AG08395 (cell line): ENCODE measurements around the gene MCF2L2.
"Not testable (repeated sequence)": the region's sequence is repeated elsewhere in the genome, so short reads cannot be mapped to it uniquely, and the experiment has no call there.

Source experiments
- DNase-seq: peaks from one replicate; pipeline ENCODE4 v3.0.0; 2012; ENCODE audit warnings: mixed read lengths, low spot score

The MCF2L2 gene

GRCh38 chr3:183443395-183444385 lies 15.3 kb upstream of the MCF2L2 start:
- no peak for DNase-seq

DNA sequence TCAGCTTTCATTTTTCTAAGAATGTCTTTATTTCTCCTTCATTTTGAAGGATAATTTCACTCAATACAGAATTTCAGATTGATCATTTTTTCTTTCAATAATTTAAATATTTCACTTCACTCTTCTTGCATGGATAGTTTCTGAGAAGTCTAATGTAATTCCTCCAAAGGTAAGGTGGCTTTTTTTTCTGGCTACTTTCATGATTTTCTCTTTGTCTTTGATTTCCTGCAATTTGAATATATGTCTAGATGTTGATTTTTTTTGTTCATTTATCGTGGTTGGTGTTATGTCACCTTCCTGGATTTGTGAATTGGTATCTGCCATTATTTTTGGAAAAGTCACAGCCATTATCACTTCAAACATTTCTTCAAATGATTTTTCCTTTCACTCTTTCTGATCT lies 14.6 kb upstream of the MCF2L2 start:
- DNase-seq: no peak

DNA sequence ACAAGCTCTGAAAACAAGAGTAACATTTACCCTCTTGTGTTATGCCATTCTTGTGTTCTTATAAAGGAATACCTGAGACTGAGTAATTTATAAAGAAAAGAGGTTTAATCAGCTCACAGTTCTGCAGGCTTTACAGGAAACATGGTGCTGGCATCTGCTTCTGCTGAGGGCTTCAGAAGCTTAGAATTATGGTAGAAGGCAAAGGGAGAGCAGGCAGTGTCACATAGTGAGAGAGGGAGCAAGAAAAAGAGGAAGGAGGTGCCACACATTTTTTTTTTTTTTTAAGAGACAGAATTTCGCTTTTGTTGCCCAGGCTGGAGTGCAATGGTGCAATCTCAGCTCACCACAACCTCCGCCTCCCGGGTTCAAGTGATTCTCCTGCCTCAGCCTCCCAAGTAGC lies 12.1 kb upstream of the MCF2L2 start:
- not testable (repeated sequence) for DNase-seq

GRCh38 chr3:183439515-183439914 lies 11.1 kb upstream of the MCF2L2 start:
- no peak for DNase-seq

GRCh38 chr3:183438735-183439134 lies 10.3 kb upstream of the MCF2L2 start:
- DNase-seq: no peak

- DNase-seq: no peak
Measured at GRCh38 chr3:183437666-183438564, 9.5 kb upstream of the MCF2L2 start.

DNA sequence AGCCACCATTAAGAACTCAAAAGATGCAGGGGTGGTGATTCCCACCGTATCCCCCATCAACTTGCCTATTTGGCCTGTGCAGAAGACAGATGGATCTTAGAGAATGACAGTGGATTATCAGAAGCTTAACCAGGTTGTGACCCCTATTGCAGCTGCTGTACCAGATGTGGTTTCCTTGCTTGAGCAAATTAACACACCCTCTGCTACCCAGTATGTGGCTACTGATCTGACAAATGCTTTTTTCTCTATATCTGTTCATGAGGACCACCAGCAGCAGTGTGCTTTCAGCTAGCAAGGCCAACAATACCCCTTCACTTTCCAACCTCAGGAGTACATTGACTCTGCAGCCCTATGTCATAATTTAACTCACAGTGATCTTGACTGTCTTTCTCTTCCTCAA lies 8.6 kb upstream of the MCF2L2 start:
- no peak for DNase-seq

DNA sequence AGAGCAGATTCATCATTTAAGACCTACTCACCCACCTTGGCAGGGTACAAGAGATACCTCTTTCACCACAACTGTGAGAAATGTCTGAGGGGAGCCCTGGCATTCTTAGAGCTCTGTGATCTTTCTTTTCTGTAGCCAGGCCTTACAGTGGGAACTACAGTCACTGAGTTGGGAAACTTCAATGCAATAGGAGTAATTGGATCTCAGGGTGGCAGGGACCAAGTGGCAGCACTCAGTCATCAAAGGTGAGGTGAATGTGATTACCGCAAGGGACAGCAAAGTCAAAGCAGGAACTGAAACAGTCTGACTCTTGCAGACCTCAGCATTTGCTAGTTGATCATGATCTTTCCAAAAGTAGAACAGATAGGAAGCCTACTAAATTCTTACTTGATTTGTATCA lies 7.2 kb upstream of the MCF2L2 start:
- DNase-seq: no peak

GRCh38 chr3:183434992-183435391 lies 6.6 kb upstream of the MCF2L2 start:
- no peak for DNase-seq

DNA sequence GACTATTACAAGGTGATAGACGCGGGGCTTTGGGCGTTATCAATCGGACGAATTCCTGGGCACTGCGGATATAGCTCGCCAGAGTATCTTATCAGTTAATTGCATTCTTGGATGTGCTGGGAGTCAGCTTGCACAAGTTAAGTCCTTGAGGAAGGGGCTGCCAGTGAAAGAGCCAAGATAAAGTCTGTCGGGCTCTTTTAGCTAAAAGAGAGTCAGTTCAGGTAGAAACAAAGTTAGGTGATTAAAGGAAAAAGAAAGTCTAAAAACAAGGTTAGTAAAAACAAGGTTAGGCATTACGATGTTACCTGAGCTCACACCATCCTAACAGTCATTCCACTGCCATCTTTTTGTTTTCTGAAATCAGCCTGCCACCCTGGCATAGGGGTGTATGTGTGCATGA lies 6.1 kb upstream of the MCF2L2 start:
- no peak for DNase-seq

DNA sequence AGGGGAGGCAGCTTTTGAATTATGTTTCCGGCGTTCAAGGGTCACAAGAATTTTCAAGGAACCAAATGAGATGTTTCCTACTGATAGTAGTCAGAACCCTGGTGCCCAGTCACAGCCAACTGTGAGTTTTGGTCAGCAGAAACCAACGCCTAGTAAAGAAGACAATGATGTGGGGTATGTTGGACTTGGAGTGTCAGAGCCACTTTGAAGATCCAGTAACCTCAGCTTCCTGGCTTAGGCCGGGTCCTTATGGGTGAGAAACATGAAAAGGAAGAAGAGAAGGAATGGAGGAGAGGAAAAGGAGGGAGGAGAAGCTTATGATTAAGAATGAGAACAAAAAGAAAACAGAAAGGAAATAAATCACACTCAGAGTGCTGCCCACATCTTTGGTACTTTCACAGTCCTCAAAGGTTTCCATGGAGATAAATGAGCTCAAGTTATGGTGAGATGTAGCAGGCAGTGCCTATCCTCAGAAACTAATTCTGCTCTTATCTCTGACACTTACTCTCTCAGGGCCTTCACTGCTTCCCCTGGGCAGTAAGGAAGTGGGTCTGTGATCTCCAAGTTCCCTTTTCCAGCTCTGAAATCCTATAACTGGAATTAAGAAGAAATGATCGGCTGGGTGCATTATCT lies 2.0 kb upstream of the MCF2L2 start:
- no peak for DNase-seq

DNA sequence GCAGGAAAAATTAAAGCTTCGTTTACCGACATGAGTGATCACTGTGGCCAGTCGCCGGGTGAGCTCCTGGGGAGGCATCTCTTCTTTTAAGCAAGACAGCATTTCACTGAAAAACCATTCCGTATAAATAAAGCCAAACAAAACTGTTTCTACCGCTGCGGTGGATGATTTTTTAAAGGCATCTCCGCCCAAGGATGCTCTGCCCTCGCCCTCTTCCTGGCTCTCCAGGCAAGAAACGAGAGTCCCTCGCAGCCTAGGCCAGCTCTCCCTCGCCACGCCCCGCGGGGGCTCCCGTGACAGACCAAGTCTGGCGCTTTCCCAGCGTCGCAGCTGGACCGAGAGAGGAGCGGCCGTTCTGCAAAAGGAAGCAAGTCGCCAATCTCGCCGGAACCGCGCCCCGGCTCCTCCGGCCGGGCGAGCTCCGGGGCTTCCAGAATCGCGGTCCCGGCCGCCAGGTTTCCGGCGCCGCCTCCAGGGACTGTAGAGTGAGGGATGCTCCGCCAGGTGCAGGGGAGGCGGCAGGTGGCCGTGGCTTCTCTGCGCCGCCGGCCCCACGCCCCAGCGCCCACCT lies 458 bp downstream of the MCF2L2 start:
- DNase-seq: peak; percentile 49

GRCh38 chr3:183427196-183427875 lies 1.1 kb downstream of the MCF2L2 start:
- DNase-seq: no peak

GRCh38 chr3:183418807-183419206 lies 9.6 kb downstream of the MCF2L2 start:
- DNase-seq: not testable (repeated sequence)

DNA sequence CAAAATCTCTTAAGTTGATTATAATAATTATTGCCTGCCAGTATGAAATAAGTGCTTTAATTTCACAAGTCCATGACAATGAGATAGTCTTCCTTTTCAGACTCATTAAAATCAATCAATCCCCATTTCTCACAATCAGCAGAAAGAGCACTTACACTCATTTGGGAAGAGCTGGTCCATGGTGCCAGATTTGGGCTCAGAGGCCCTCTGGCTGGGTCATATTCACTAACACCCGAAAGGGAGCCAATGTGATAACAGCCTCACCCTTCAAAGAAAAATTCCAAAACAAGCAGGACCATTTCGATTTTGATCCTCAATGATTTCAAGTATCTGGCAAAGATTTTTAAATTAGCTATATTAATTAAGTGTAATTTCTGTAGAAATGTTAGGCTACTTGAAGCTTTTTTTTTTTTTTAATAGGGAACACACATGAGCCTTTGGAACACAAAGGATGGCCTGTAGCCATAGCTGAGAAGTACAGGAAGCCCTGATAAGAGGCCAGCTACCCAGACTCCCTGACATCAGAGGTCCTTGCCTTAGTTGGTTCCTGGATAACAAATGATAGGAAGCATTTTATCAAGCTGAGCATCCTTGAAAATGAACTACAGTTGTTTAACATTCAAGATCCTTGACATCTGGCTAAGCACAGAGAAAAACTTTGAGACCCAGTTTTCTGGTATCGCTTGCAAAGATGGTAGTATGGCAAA lies 17.1 kb downstream of the MCF2L2 start:
- DNase-seq: no peak

GRCh38 chr3:183410759-183411158 lies 17.7 kb downstream of the MCF2L2 start:
- DNase-seq: no peak

DNA sequence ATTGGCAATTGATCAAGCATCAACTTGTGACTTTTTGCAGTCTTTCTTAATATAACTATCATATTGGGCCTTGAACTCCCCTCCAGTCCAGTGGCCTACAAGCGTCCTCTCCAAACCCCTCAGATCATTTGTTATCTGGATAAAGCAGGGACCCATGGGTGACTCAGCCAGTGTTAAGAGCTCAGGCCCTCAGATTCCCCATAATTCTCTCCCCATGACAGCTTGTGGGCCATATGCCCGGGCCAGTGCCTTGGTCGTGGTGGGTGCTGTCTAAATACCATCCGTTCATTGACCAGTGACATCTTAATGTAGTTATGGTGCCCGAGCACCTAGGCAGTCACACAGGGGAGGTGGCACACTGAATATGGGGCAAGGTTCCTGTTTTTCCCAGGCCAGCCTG lies 18.1 kb downstream of the MCF2L2 start:
- DNase-seq: no peak

GRCh38 chr3:183409219-183409618 lies 19.2 kb downstream of the MCF2L2 start:
- no peak for DNase-seq

DNA sequence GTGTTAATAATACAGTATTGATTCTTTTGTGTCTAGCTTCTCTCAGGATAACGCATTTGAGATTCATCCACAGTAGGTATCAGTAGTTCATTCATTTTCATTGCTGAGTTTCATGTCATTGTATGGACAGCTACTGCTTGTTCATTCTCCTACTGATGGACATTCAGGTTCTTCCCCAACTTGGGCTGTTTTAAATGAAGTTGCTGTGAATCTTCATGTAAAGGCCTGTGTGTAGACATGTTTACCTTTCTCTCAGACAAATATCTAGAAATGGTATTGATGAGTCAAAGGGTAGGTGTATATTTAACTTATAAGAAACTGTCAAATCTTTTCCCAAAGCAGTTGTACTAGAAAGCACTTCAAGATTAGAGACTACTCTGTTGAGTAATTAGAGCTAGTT lies 26.7 kb downstream of the MCF2L2 start:
- no peak for DNase-seq

DNA sequence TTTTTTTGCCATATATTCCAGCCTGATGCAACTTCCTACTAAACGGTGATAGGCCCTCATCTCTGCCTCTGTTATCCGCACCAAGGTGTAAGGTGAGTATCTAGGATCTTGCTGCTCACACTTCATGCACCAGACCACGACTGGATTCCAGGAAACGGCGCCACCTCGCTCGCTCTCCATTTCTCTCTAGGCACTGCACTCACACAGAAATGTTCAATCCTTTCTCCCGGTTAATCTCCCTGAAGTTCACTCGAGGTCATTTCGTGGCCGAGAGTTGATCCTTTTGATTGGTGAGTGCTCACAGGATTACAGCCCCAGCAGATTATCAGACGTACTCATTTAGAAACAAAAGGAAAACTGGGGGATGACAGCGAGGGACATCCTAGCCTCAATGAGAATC lies 28.1 kb downstream of the MCF2L2 start:
- DNase-seq: no peak
